K562 (cell line): Measurements from ENCODE around the gene CENPH.

ENCODE experiments used
- CBFB ChIP-seq: sonication (generic); formaldehyde crosslinking; IDR thresholded peaks from 2 replicates; pipeline ENCODE4 v1.4.0; 2020; ENCODE audit warnings: mild to moderate bottlenecking, missing genetic modification reagents
- CBX5 ChIP-seq: IDR thresholded peaks from 2 replicates; pipeline ENCODE4 v1.6.1; 2014; ENCODE audit warnings: low read depth, borderline replicate concordance
- FOS ChIP-seq: IDR thresholded peaks from 3 replicates; pipeline ENCODE4 v1.6.1; 2011; ENCODE audit not compliant: insufficient read length; ENCODE audit errors: extremely low read depth
- NFIC ChIP-seq: fragments of 450-650 bp; IDR thresholded peaks from 2 replicates; pipeline ENCODE4 v1.6.1; 2017; ENCODE audit warnings: mild to moderate bottlenecking, inconsistent platforms
- TF ChIP-seq, protein P1 (sequence below): fragments of 450-650 bp; IDR thresholded peaks from 2 replicates; pipeline ENCODE4 v1.7.1; 2018; ENCODE audit warnings: mild to moderate bottlenecking, low read depth; ENCODE audit not compliant: partially characterized antibody

DNA sequence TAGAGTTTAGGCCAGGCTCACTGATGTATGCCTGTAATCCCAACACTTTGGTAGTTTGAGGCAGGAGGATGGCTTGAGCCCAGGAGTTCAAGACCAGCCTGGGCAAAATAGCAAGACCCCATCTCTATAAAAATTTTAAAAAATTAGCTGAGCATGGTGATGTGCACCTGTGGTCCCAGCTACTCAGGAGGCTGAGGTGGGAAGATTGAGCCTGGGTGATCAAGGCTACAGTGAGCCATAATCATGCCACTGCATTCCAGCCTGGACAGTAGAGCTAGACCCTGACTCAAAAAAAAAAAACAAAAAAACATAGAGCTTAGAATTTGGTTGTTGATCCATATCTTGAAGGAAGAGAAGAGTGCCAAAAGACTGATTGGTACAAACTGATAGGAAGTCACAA, 30.6 kb downstream of the CENPH start:
- TF ChIP-seq, protein P1, sequence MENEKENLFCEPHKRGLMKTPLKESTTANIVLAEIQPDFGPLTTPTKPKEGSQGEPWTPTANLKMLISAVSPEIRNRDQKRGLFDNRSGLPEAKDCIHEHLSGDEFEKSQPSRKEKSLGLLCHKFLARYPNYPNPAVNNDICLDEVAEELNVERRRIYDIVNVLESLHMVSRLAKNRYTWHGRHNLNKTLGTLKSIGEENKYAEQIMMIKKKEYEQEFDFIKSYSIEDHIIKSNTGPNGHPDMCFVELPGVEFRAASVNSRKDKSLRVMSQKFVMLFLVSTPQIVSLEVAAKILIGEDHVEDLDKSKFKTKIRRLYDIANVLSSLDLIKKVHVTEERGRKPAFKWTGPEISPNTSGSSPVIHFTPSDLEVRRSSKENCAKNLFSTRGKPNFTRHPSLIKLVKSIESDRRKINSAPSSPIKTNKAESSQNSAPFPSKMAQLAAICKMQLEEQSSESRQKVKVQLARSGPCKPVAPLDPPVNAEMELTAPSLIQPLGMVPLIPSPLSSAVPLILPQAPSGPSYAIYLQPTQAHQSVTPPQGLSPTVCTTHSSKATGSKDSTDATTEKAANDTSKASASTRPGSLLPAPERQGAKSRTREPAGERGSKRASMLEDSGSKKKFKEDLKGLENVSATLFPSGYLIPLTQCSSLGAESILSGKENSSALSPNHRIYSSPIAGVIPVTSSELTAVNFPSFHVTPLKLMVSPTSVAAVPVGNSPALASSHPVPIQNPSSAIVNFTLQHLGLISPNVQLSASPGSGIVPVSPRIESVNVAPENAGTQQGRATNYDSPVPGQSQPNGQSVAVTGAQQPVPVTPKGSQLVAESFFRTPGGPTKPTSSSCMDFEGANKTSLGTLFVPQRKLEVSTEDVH = no peak
- TF ChIP-seq FOS (no peak), NFIC (no peak), CBFB (no peak), CBX5 (no peak)
